ENCODE measurements around the gene TUBA4A. TPM values are rescaled to one million over a fixed set of nuclear protein-coding genes. Genes with fewer than 3 reads are reported as not detected.
A peak's percentile ranks its signal among the peaks of the same experiment; 100 is the strongest.

Gene TUBA4A
- total and polyA plus RNA-seq, 7 donors, result 291 to 707 (median 556) TPM

DNA sequence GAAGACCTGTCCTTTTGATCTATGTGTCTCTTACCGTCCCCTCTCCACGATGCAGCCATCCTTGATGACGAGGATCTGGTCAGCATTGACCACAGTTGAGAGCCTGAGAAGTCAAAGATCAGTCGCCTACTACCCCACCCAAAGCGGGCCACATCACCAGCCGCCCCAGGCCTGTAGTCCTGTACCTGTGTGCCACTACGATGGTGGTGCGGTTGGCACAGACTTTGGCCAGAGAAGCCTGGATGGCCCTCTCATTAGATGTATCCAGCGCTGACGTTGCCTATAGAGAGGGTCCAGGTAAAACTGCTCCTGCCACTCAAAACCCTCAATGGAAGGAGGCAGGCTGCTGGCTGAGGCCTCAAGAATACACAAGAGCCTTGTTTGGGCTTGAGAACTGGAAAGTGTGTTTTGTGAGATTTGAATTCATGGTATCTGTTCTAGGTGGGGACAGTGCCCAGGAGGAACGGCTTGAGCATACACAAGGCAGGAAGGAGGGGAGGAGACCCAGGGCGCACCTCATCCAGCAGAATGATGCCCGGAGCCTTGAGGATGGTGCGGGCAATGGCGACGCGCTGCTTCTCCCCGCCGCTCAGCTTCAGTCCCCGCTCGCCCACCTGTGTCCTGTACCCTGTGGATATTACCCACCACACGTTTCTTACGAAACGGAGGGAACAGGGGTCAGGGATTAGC, 43.4 kb downstream of the TUBA4A start:
- no peaks in the 10 kb centered on the region for H3K27me3 ChIP-seq (ENCODE audit: insufficient read depth in 3 of 3, low read length in 2 of 3)
- 89 to 91% (median 91%) methylated on average over 24 of the region's 24 CpGs for WGBS, 3 donors
- H3K4me1 ChIP-seq, result peaks cover 15% of the 10 kb centered on the region
- DNase-seq (no peak), ATAC-seq (no peak)
- no peak overlapping the region for H3K4me3 ChIP-seq
- no peaks in the 10 kb centered on the region for H3K9me3 ChIP-seq
- TF ChIP-seq, protein P1, sequence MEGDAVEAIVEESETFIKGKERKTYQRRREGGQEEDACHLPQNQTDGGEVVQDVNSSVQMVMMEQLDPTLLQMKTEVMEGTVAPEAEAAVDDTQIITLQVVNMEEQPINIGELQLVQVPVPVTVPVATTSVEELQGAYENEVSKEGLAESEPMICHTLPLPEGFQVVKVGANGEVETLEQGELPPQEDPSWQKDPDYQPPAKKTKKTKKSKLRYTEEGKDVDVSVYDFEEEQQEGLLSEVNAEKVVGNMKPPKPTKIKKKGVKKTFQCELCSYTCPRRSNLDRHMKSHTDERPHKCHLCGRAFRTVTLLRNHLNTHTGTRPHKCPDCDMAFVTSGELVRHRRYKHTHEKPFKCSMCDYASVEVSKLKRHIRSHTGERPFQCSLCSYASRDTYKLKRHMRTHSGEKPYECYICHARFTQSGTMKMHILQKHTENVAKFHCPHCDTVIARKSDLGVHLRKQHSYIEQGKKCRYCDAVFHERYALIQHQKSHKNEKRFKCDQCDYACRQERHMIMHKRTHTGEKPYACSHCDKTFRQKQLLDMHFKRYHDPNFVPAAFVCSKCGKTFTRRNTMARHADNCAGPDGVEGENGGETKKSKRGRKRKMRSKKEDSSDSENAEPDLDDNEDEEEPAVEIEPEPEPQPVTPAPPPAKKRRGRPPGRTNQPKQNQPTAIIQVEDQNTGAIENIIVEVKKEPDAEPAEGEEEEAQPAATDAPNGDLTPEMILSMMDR (IDR thresholded peaks at IDR 0.05), result no peak
- intact Hi-C loops (cut with DNase I), result no loop called here
- no peak overlapping the region for H3K27ac ChIP-seq
- peaks cover 3 to 78% of the 10 kb centered on the region in 2 donors for H3K36me3 ChIP-seq (ENCODE audit: insufficient read depth in 1 of 2, low read depth in 1 of 2)

DNA sequence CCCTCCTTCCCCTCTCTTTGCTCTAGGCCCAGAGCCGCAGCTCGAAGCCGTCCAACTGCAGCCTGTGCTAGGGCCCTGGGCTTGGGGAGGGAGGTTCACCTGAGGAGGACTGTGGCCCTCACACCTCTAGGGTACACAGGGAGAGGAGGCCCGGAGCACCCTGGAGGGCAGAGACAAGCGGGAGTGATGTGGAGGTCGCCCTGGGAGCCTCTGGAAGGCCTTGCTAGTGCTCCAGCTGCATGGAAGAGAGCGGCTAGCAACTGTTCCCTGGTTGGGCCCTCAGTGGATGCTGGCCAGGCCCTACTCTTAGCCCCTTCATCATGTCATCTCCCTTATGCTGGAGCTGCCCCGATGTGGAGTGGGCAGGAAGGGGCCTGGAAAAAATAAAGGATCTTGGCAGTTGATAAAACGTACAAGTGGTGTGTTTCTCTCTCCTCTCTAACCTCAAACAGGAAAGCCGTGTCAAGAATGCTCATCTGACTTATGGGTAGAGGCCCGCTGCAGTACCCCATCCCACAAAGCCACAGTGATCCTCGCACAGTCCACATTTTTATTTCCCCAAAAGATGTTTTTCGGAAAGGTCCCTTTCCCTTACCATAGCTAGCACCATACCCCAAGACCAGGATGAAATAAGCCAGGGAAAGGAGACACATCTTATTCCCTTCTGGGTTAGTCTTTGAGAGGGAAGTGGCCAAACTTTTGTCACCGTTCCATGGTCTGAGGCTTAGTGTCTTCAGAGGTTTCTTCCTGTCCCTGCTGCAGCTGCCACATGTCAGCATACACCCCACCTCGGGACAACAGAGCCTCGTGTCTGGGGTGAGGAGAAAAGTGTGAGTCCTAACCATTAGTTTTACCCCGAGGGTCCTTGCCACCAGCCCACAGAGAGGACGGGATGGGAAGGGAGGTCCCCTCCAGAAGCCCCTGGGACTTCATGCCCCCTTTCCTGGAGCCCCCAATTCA, 44.2 kb downstream of the TUBA4A start:
- H3K4me3 ChIP-seq, result no peak overlapping the region
- ATAC-seq (no peak), DNase-seq (no peak)
- TF ChIP-seq, protein P1 (IDR thresholded peaks at IDR 0.05), result no peak
- H3K27me3 ChIP-seq (ENCODE audit: insufficient read depth in 3 of 3, low read length in 2 of 3), result no peaks in the 10 kb centered on the region
- peaks cover 15% of the 10 kb centered on the region for H3K4me1 ChIP-seq
- H3K9me3 ChIP-seq, result no peaks in the 10 kb centered on the region
- peaks cover 3 to 70% of the 10 kb centered on the region in 2 donors for H3K36me3 ChIP-seq (ENCODE audit: insufficient read depth in 1 of 2, low read depth in 1 of 2)
- WGBS, 3 donors, result 76 to 83% (median 78%) methylated on average over 18 of the region's 18 CpGs
- intact Hi-C loops (cut with DNase I), result no loop called here
- H3K27ac ChIP-seq, result no peak overlapping the region

DNA sequence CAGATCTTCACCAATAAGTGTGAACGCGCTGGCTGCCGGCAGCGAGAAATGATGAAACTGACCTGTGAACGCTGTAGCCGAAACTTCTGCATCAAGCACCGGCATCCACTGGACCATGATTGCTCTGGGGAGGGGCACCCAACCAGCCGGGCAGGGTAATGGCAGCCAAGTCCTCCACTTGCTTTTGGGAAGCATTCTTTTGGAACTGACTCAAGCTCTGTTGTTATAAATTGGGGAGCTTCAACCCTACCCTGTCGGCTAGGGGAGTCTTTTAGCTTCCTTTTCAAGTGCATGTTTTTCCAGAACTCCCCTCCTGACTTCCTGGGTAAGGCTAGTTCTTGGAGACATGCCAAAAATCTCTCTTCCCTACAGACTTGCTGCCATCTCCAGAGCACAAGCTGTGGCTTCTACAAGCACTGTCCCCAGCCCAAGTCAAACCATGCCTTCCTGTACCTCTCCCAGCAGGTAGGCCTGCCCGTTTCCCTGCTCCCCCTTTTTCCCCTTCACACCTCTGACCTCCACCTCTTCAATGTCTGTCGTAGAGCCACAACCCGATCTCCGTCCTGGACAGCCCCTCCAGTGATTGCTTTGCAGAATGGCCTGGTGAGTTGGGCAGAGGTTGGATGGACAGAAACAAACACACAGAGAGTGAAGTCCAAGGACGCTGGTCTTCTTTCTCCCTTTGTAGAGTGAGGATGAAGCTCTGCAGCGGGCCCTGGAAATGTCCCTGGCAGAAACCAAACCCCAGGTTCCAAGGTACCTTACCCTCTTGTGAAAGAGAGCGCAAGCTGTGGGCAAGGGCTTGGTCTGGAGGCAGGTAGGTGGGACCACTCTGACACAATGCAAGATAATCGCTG, 45.6 kb downstream of the TUBA4A start:
- ATAC-seq (no peak), DNase-seq (no peak)
- TF ChIP-seq, protein P1 (IDR thresholded peaks at IDR 0.05), result no peak
- H3K27me3 ChIP-seq (ENCODE audit: insufficient read depth in 3 of 3, low read length in 2 of 3), result no peaks in the 10 kb centered on the region
- peaks cover 3 to 56% of the 10 kb centered on the region in 2 donors for H3K36me3 ChIP-seq (ENCODE audit: insufficient read depth in 1 of 2, low read depth in 1 of 2)
- H3K27ac ChIP-seq, result peak overlapping the region; percentile 91
- 72 to 79% (median 72%) methylated on average over 17 of the region's 17 CpGs for WGBS, 3 donors
- H3K4me3 ChIP-seq, result peak overlapping the region; percentile 75
- intact Hi-C loops (cut with DNase I), result no loop called here
- peaks cover 15% of the 10 kb centered on the region for H3K4me1 ChIP-seq
- H3K9me3 ChIP-seq, result no peaks in the 10 kb centered on the region

DNA sequence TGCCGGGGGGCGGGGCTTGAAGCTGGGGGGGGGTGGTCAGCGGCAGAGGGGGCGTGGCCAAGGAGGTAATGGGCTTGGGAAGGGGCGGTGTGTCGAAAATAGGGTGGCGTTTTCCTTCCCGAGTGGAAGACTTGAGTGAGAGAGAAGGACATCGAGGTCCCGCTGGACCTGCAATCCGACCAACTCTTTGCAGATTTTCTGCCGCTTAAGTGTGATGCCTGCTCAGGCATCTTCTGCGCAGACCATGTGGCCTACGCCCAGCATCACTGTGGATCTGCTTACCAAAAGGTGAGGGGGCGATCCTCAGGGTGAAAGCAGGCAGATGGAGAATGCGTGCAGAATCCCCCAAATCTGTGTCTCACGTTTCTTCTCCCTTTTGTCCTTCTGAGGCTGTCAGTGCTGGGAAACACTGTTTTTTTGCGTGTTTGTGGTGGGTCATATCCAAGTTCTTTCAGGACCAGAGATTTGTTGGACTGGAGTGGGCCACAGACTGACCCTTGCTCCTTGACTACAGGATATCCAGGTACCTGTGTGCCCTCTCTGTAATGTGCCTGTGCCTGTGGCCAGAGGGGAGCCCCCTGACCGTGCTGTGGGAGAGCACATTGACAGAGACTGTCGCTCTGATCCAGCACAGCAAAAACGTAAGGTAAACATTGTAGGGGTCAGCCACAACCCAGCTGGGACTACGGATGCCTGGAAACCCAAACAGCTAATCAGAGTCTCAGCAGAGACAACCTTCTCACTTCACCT, 46.4 kb downstream of the TUBA4A start:
- H3K4me3 ChIP-seq, result peak overlapping the region; percentile 75
- 16 to 18% (median 17%) methylated on average over 21 to 22 of the region's 22 CpGs for WGBS, 3 donors
- TF ChIP-seq, protein P1 (IDR thresholded peaks at IDR 0.05), result no peak
- H3K27ac ChIP-seq, result peak overlapping the region; percentile 91
- no peaks in the 10 kb centered on the region for H3K9me3 ChIP-seq
- peaks cover 3 to 48% of the 10 kb centered on the region in 2 donors for H3K36me3 ChIP-seq (ENCODE audit: insufficient read depth in 1 of 2, low read depth in 1 of 2)
- no peaks in the 10 kb centered on the region for H3K27me3 ChIP-seq (ENCODE audit: insufficient read depth in 3 of 3, low read length in 2 of 3)
- intact Hi-C loops (cut with DNase I), result no loop called here
- no peak for DNase-seq
- peaks cover 15% of the 10 kb centered on the region for H3K4me1 ChIP-seq
- ATAC-seq, result peak in 2 of 4 donors; percentile 1 to 19
